Superior temporal gyrus (tissue), 1 donor: Measurements from ENCODE around the gene NMT1.

Experiments used
- DNase-seq: peaks from one replicate; pipeline ENCODE4 v3.0.0-alpha.2; 2016; ENCODE audit errors: extremely low spot score

NMT1 gene

GRCh38 chr17:45135192-45135977 is 74.3 kb downstream of the NMT1 start, which contains the start of gene ACBD4:
Gene ACBD4 (plus strand): TSS chr17:45135687. CDS start chr17:45136145, 458 bp downstream.
- DNase-seq = peak; percentile 97

GRCh38 chr17:45135978-45136791 is 75.1 kb downstream of the NMT1 start:
- no peak for DNase-seq

- DNase-seq = no peak
These were observed 75.9 kb downstream of the NMT1 start for GRCh38 chr17:45136846-45137560.

- DNase-seq = no peak
These were observed 76.6 kb downstream of the NMT1 start for GRCh38 chr17:45137561-45138305.

GRCh38 chr17:45138911-45139532 is 77.9 kb downstream of the NMT1 start:
- DNase-seq = no peak

GRCh38 chr17:45139533-45139920 is 78.4 kb downstream of the NMT1 start:
- no peak for DNase-seq

GRCh38 chr17:45143094-45143670 is 82.1 kb downstream of the NMT1 start:
- DNase-seq = no peak

GRCh38 chr17:45143767-45144198 is 82.7 kb downstream of the NMT1 start:
- DNase-seq = no peak

GRCh38 chr17:45144199-45145034 is 83.3 kb downstream of the NMT1 start:
- no peak for DNase-seq

GRCh38 chr17:45145035-45145389 is 83.9 kb downstream of the NMT1 start:
- no peak for DNase-seq

GRCh38 chr17:45146166-45146565 is 85.0 kb downstream of the NMT1 start:
- DNase-seq = no peak

- no peak for DNase-seq
These were observed 85.4 kb downstream of the NMT1 start for GRCh38 chr17:45146592-45146889.

- peak; percentile 65 for DNase-seq
These were observed 85.9 kb downstream of the NMT1 start for GRCh38 chr17:45146890-45147580.

GRCh38 chr17:45147581-45148182 is 86.6 kb downstream of the NMT1 start:
- DNase-seq = peak; percentile 98

GRCh38 chr17:45148183-45149036 is 87.3 kb downstream of the NMT1 start, which contains the start of gene HEXIM1:
Gene HEXIM1 (plus strand): TSS chr17:45148475. CDS start chr17:45149191, 716 bp downstream.
- peak; percentile 100 for DNase-seq

GRCh38 chr17:45149037-45149668 is 88.0 kb downstream of the NMT1 start:
- DNase-seq = peak; percentile 84
